GM12801 (cell line): ENCODE results near the gene LYRM4.

Experiments used
- CTCF ChIP-seq: IDR thresholded peaks from one replicate; pipeline ENCODE4 v1.5.1; 2011; ENCODE audit warnings: control low read depth; ENCODE audit not compliant: insufficient read length; ENCODE audit errors: extremely low read depth

Gene LYRM4

GRCh38 chr6:5108536-5109150 is 152.1 kb downstream of the LYRM4 start:
- TF ChIP-seq CTCF, result no peak

DNA sequence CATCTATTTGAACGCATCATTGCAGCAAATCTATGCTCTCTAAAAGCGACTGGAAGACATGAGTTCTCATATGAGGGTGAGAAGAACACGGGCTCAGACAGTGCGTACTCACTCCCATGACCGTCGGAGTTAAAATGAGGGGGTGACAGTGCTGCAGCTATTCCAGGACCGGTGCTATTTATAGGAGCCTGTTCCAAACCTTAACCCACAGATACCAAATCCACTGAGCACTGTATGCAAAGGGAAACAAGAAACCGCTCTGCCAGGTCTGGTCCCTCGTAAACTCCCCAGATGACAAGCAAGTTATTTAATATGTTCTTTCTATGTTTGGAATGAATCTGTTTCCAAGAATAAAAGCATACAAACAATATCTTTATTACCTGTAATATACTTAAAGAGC is 152.7 kb downstream of the LYRM4 start:
- no peak for TF ChIP-seq CTCF

GRCh38 chr6:5107341-5107740 is 153.4 kb downstream of the LYRM4 start:
- no peak for TF ChIP-seq CTCF

DNA sequence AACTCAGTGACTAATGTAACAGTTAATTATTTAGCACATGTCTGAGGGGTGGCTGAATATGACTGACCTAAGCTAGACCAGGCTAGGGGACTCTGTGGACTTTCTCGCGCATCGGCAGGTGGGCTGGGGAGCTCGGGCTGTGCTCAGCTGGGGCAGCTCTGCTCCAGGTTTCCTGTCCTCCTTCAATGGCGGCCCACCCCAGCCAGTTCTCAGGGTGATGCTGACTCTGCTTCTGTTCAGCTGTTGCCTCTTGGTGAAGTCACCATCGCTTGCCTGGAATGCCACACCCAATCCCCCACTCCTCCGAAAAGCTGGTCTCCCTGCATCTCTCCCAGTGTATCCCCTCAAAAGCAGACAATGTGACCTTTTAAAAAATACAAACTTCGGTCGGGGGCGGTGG is 155.6 kb downstream of the LYRM4 start:
- TF ChIP-seq CTCF, result no peak

DNA sequence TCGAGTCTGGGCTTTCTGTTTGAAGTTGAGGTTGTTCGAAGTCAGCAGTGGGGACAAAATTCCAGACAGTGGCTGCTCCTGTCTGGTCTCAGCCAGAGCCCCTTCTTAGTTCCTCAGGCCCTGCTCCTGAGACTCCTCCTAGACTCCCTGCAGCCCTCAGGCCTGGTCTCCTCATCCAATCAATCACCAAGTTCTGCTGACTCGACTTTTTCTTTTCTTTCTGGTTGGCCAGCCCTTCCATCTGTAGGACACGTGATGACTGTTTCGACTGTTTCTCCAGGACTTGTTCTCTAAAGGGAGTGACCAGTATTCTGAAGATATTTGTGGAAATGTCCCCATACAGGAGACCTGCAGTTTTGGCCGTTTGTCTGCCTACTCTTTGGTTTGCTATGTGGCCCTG is 156.1 kb downstream of the LYRM4 start:
- no peak for TF ChIP-seq CTCF

GRCh38 chr6:5103250-5103649 is 157.5 kb downstream of the LYRM4 start:
- TF ChIP-seq CTCF, result no peak

GRCh38 chr6:5102267-5102970 is 158.3 kb downstream of the LYRM4 start:
- TF ChIP-seq CTCF, result no peak
